MG63 (cell line): ENCODE measurements around the gene ACSS1. TPM values are rescaled to one million over a fixed set of nuclear protein-coding genes. Genes with fewer than 3 reads are reported as not detected.

ENCODE experiments used
- DNase-seq: peaks from one replicate; pipeline ENCODE4 v3.0.0-alpha.2; 2020
- H3K27me3 ChIP-seq: fragments of 250-450 bp; sonication (Bioruptor Pico); 2 replicates; pipeline ENCODE4 v1.5.1; 2020; ENCODE audit warnings: mild to moderate bottlenecking, moderate library complexity
- H3K36me3 ChIP-seq: fragments of 250-450 bp; sonication (Bioruptor Pico); 2 replicates; pipeline ENCODE4 v1.5.1; 2020; ENCODE audit warnings: mild to moderate bottlenecking, moderate library complexity
- H3K4me3 ChIP-seq: fragments of 250-450 bp; sonication (Bioruptor Pico); 2 replicates; pipeline ENCODE4 v1.5.1; 2020; ENCODE audit warnings: mild to moderate bottlenecking, moderate library complexity
- H3K9me3 ChIP-seq: fragments of 250-450 bp; sonication (Bioruptor Pico); 2 replicates; pipeline ENCODE4 v1.5.1; 2020; ENCODE audit warnings: mild to moderate bottlenecking, moderate library complexity
- total RNA-seq: library from RNA; depleted of rRNA; stranded (reverse); fragments of >200 nt; shearing (Covaris generic); gene quantifications from 2 replicates; pipeline ENCODE4 v1.2.3, GENCODE V29; 2014; ENCODE audit warnings: low replicate concordance

The ACSS1 gene
- total RNA-seq, 1 experiment from 2014 or later = 0.10 TPM

GRCh38 chr20:25032478-25033264 is 25.3 kb downstream of the ACSS1 start:
- H3K36me3 ChIP-seq = no peaks in the 10 kb centered on the region
- H3K4me3 ChIP-seq = no peak overlapping the region
- H3K27me3 ChIP-seq = no peaks in the 10 kb centered on the region
- no peaks in the 10 kb centered on the region for H3K9me3 ChIP-seq
- DNase-seq = no peak

- DNase-seq = no peak
- H3K4me3 ChIP-seq = no peak overlapping the region
- no peaks in the 10 kb centered on the region for H3K36me3 ChIP-seq
- no peaks in the 10 kb centered on the region for H3K9me3 ChIP-seq
- H3K27me3 ChIP-seq = no peaks in the 10 kb centered on the region
Observed at GRCh38 chr20:25032065-25032477, 25.9 kb downstream of the ACSS1 start.

DNA sequence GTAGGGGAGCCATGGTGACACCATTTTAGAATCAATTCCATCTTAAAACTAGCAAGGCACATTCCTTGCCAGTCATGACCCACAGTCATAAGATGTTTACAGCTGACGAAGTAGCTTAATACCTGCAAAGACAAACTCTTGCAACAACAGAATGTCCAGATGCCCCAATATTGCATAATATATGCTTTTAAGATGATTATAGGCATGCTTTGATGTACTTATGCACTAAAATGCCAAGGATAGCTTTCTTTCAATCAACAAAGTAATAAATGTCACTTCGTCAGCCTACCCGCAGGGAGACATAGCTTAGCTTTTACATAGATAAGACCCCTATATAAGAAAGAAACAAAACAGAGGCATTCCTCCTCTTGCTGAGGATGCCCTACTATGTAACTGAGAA is 26.7 kb downstream of the ACSS1 start:
- Histone ChIP-seq H3K36me3 (no peaks in the 10 kb centered on the region), H3K9me3 (no peaks in the 10 kb centered on the region), H3K27me3 (no peaks in the 10 kb centered on the region), H3K4me3 (no peak overlapping the region)
- DNase-seq = no peak

DNA sequence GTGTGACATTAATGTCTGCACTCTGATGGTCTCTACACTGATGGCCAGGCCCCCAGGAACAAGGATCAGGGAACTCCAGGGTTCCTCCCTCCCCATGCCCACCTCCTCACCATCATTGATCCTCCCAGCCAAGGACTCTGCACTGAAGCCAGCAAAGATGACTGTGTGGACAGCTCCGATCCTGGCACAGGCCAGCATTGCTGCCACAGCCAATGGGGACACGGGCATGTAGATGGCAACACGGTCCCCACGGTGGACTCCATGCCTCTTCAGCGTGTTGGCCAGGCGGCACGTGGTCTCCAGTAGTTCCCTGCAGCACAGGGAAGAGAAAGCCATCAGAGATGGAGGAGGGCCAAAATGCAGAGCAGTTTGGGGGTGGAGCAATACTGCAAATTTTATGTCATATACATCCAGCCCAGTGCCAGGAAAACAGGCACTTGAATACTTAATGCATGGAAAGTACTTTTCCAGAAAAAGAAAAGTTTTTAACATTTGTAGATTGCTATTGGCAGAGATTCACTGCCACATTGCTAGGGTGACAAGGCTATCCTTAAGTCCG is 27.2 kb downstream of the ACSS1 start:
- DNase-seq = no peak
- no peaks in the 10 kb centered on the region for H3K36me3 ChIP-seq
- no peaks in the 10 kb centered on the region for H3K9me3 ChIP-seq
- H3K4me3 ChIP-seq = no peak overlapping the region
- H3K27me3 ChIP-seq = no peaks in the 10 kb centered on the region

DNA sequence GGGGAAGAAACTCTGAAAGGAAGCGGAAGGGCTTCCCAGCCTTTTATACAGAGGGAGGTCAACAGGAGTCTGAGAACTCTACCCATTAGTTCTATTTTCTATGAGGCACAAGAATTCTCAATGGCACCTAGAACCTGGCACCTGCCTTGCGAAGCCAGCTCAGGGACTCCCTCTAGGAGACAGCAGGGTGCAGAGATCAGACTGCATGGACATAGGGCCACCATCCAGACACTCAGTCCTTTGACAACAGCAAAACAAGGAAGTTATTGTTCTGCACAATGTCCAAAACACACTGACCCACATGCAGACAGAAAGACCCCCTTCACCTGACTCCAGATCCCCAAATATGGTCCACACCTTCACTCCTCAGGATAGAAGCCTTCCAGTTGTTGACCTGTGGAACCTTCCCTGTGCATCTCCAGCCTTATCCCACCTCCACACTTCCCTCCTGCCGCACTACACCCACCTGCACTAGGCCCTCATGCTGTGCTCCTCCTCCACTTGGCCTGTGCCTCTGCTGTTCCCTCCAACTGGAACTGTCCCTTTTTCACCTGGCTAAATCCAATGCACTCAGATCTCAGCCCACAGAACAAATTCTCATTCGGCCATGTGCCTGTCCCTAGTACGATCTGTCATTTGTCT is 27.8 kb downstream of the ACSS1 start:
- DNase-seq = no peak
- Histone ChIP-seq H3K9me3 (no peaks in the 10 kb centered on the region), H3K36me3 (no peaks in the 10 kb centered on the region), H3K27me3 (no peaks in the 10 kb centered on the region), H3K4me3 (no peak overlapping the region)

DNA sequence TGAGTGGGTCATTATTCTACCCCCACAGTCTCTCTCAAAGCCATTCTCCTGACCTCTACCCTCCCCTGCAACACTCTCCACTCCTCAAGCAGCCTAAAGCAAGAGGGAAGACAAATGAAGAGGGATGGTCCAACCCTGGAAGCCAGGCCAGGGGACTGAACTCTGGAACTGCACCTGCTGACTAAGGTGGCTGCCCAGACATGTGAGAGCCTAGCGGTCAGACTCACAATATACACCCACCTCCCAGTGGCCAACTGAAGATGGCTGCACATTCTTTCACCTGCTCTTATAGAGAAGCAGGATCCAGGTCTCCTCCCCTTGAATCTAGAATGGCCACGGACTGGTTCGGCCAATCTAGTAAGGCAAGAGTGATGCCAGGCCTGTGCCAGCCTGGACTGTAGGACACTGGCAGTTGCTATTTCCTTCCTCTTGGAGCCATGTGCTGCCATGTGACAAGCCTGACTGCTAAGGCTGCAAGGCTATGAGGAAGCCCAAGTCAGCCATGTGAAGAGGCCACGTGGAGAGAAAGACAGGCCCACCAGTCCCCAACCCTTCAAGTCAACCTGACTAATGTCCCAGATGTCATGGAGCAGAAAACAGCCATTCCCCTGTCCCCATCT is 31.8 kb downstream of the ACSS1 start:
- no peak for DNase-seq
- no peaks in the 10 kb centered on the region for H3K27me3 ChIP-seq
- H3K4me3 ChIP-seq = no peak overlapping the region
- no peaks in the 10 kb centered on the region for H3K9me3 ChIP-seq
- no peaks in the 10 kb centered on the region for H3K36me3 ChIP-seq

DNA sequence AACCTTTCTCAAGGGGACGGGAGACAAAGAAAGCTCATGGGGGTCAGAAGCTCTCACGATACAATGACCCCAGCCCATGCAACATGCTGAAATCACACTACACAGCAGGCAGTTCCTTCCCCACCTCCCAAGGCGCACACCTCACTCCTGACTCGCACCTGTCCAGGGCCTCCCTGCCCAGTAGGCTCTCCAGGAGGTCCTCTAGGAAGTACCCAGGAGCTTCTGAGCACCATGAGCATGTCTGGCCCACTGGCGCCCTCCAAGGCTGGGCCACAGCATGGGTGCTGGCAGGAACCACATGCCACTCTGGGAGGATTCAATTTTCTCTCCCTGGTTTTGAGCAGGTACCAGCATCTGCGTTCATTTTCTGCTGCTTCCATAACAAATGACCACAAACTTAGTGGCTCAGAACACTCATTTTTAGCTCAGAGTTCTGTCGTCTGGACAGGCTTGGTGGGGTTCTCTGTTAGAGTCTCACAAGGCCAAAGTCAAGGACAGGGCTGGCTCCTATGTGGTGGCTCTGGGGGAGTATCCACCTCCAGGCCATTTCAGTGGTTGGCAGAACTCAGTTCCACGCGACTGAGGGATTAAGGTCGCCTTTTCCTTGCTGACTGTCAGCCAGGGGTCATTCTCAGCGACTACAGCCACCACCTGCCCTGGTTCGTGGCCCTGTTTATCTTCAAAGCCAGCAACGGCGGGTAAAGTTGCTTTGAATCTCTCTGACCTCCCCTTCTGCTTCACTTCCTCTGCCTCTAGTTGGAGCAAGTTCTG is 32.7 kb downstream of the ACSS1 start:
- no peaks in the 10 kb centered on the region for H3K9me3 ChIP-seq
- H3K4me3 ChIP-seq = no peak overlapping the region
- no peak for DNase-seq
- no peaks in the 10 kb centered on the region for H3K27me3 ChIP-seq
- no peaks in the 10 kb centered on the region for H3K36me3 ChIP-seq

- H3K9me3 ChIP-seq = no peaks in the 10 kb centered on the region
- H3K4me3 ChIP-seq = no peak overlapping the region
- H3K27me3 ChIP-seq = no peaks in the 10 kb centered on the region
- no peak for DNase-seq
- H3K36me3 ChIP-seq = no peaks in the 10 kb centered on the region
Observed at GRCh38 chr20:25024171-25024570, 33.8 kb downstream of the ACSS1 start.

DNA sequence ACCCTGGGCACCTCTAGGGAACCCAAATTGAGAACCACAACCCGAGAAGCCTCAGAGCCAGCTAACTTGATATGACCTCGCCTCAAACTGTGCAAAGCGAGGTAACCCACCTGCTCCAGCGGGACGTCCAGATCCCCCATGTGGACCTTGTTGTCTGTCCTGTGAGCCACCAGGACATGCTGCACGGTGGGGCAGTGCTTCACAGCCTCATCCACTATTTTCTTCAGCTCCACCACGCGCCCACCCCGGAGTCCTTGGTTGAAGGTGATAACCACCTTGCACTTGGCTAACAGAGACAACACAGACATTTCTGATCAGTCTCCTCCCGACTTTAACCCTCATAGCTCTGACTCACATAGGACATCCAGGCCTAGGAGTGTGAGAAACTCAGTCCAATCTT is 34.6 kb downstream of the ACSS1 start:
- H3K36me3 ChIP-seq = no peaks in the 10 kb centered on the region
- no peaks in the 10 kb centered on the region for H3K27me3 ChIP-seq
- H3K9me3 ChIP-seq = no peaks in the 10 kb centered on the region
- no peak overlapping the region for H3K4me3 ChIP-seq
- DNase-seq = no peak

DNA sequence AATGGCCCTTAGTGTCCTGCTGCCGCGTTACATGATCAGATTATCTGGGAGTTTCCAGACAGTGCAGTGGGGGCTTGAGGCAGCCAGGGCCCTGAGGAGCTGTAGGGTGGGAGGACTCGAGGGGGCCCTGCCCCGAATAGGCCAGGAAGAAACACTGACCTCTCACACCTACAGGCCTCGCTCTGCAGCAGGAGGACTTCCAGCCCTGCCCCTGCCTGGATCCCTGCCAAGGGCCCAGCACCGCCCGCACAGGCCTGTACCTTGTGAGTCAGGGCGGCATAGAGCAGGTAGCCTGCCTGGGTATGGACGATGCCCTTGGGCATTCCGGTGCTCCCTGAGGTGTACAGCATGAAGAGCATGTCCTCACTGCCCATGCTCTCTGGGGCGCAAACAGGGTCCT is 35.3 kb downstream of the ACSS1 start:
- no peaks in the 10 kb centered on the region for H3K9me3 ChIP-seq
- H3K27me3 ChIP-seq = no peaks in the 10 kb centered on the region
- no peak overlapping the region for H3K4me3 ChIP-seq
- no peaks in the 10 kb centered on the region for H3K36me3 ChIP-seq
- DNase-seq = no peak

DNA sequence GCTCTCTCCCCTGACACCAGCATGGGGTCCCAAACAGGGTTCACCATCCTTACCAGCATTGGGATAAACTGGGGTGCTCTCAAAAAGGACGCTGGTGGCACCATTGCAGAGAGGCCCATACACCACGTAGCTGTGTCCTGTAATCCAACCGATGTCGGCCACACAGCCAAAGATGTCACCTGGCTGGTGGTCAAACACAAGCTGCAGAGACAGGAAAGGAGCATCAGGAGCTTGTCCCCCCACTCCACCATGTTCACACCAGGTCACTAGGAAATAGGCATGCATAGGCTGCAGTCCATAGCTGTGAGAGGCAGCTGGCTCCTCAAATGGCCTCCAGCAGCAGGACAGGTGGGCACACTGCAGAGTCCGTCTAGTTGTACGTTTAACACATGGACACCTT is 36.6 kb downstream of the ACSS1 start:
- no peak overlapping the region for H3K4me3 ChIP-seq
- DNase-seq = no peak
- H3K9me3 ChIP-seq = no peaks in the 10 kb centered on the region
- H3K36me3 ChIP-seq = no peaks in the 10 kb centered on the region
- no peaks in the 10 kb centered on the region for H3K27me3 ChIP-seq

DNA sequence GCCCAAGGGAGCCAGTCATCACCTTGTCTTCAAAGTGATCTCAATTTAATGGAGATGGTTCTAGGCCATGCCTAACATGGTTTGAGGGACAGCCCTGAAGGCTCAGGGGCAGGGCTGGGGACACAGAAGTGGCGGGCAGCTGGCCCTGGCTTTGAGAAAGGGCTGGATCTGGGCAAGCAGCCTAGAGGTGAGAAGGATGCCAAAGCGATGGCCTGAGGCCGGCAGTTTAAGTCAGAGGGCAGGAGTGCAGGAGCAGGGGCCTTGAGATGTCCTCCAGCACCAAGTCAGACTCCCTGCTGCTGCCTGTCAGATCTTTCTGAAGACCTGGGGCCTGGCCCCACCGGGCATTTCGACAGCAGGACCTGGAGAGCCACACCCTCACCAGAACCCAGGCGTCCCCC is 37.0 kb downstream of the ACSS1 start:
- Histone ChIP-seq H3K4me3 (no peak overlapping the region), H3K9me3 (no peaks in the 10 kb centered on the region), H3K36me3 (no peaks in the 10 kb centered on the region), H3K27me3 (no peaks in the 10 kb centered on the region)
- DNase-seq = no peak

GRCh38 chr20:25020345-25020744 is 37.6 kb downstream of the ACSS1 start:
- Histone ChIP-seq H3K9me3 (no peaks in the 10 kb centered on the region), H3K36me3 (no peaks in the 10 kb centered on the region), H3K4me3 (no peak overlapping the region), H3K27me3 (no peaks in the 10 kb centered on the region)
- no peak for DNase-seq

GRCh38 chr20:25019381-25020155 is 38.4 kb downstream of the ACSS1 start:
- H3K9me3 ChIP-seq = no peaks in the 10 kb centered on the region
- no peaks in the 10 kb centered on the region for H3K27me3 ChIP-seq
- no peak overlapping the region for H3K4me3 ChIP-seq
- H3K36me3 ChIP-seq = no peaks in the 10 kb centered on the region
- DNase-seq = no peak

GRCh38 chr20:25018841-25019240 is 39.1 kb downstream of the ACSS1 start:
- no peak for DNase-seq
- H3K27me3 ChIP-seq = no peaks in the 10 kb centered on the region

DNA sequence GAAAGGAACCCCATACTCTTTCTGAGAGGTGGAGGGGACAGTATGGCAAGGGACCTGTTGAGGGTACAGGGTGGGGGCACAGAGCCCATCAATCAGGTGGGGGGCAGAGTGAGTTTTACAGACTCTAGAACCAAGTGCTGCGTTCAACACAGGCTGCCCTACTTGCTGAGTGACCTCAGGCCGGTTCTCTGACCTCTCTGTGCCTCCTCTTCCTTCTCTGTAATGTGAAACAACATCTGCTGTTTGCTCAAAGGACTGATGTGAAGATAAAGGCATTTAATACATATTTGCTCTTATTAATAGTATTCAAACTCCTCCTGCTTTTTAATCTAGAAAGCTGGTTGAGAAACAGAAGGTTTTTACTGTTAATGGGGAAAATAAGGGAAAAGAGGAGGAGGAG is 39.5 kb downstream of the ACSS1 start:
- H3K27me3 ChIP-seq = no peaks in the 10 kb centered on the region
- no peak for DNase-seq

More at GRCh38 chr20:25018841-25019240, 39.1 kb downstream of the ACSS1 start:
- Histone ChIP-seq H3K36me3 (no peaks in the 10 kb centered on the region), H3K4me3 (no peak overlapping the region), H3K9me3 (no peaks in the 10 kb centered on the region)

More for the DNA sequence above, 39.5 kb downstream of the ACSS1 start:
- Histone ChIP-seq H3K9me3 (no peaks in the 10 kb centered on the region), H3K36me3 (no peaks in the 10 kb centered on the region), H3K4me3 (no peak overlapping the region)
